GM18507 (cell line): ENCODE data around the gene NOLC1.

ENCODE experiments used
- DNase-seq: peaks from one replicate; pipeline ENCODE4 v3.0.0; 2011; ENCODE audit warnings: low read depth; ENCODE audit not compliant: insufficient read length; ENCODE audit errors: extremely low spot score
- FAIRE-seq: peaks from 2 replicates; lab custom pipeline; 2011; peaks lifted over from hg19 to GRCh38; lab: Jason Lieb, UNC

Gene NOLC1

GRCh38 chr10:102151774-102152544, at the start of gene NOLC1:
Gene NOLC1, plus strand, starts transcription at chr10:102152389. Its CDS starts 22 bp downstream, at chr10:102152411.
- peak; percentile 100 for FAIRE-seq
- peak; percentile 95 for DNase-seq

GRCh38 chr10:102102421-102102820, 49.8 kb upstream of the NOLC1 start:
- DNase-seq: no peak
- no peak for FAIRE-seq

GRCh38 chr10:102106998-102107397, 45.2 kb upstream of the NOLC1 start:
- DNase-seq (no peak), FAIRE-seq (no peak)

GRCh38 chr10:102109166-102110116, 42.7 kb upstream of the NOLC1 start:
- FAIRE-seq: no peak

GRCh38 chr10:102111276-102111675, 40.9 kb upstream of the NOLC1 start:
- no peak for DNase-seq
- FAIRE-seq: no peak

More at GRCh38 chr10:102109166-102110116, 42.7 kb upstream of the NOLC1 start:
- DNase-seq: no peak

- FAIRE-seq: no peak
- DNase-seq: no peak
These were observed 39.9 kb upstream of the NOLC1 start for GRCh38 chr10:102112210-102112817.

GRCh38 chr10:102113261-102113955, 38.8 kb upstream of the NOLC1 start:
- DNase-seq (no peak), FAIRE-seq (no peak)

GRCh38 chr10:102113956-102114857, 38.0 kb upstream of the NOLC1 start:
- FAIRE-seq: no peak
- no peak for DNase-seq

- DNase-seq (peak; percentile 57), FAIRE-seq (peak; percentile 94)
These were observed 37.1 kb upstream of the NOLC1 start for GRCh38 chr10:102114861-102115618.

- FAIRE-seq (peak; percentile 52), DNase-seq (no peak)
These were observed 36.4 kb upstream of the NOLC1 start for GRCh38 chr10:102115775-102116174.

GRCh38 chr10:102116656-102117055, 35.5 kb upstream of the NOLC1 start:
- FAIRE-seq (no peak), DNase-seq (no peak)

GRCh38 chr10:102117391-102118159, 34.6 kb upstream of the NOLC1 start:
- FAIRE-seq (peak; percentile 38), DNase-seq (no peak)

- peak; percentile 56 for FAIRE-seq
- no peak for DNase-seq
These were observed 33.3 kb upstream of the NOLC1 start for GRCh38 chr10:102118867-102119266.

GRCh38 chr10:102119417-102120141, 32.6 kb upstream of the NOLC1 start:
- DNase-seq (peak; percentile 59), FAIRE-seq (peak; percentile 74)

GRCh38 chr10:102120142-102120990, 31.8 kb upstream of the NOLC1 start, which contains the start of gene LDB1:
Gene LDB1, minus strand, starts transcription at chr10:102120368. Its CDS starts 258 bp downstream, at chr10:102120110.
- FAIRE-seq: peak; percentile 81
- peak; percentile 67 for DNase-seq
